Cerebellar cortex (tissue), 1 donor: ENCODE data around the gene GLDC.
"Not testable (repeated sequence)": the region's sequence is repeated elsewhere in the genome, so short reads cannot be mapped to it uniquely, and the experiment has no call there.

ENCODE experiments used
- DNase-seq: peaks from one replicate; pipeline ENCODE4 v3.0.0-alpha.2; 2015; ENCODE audit warnings: low spot score

The GLDC gene

DNA sequence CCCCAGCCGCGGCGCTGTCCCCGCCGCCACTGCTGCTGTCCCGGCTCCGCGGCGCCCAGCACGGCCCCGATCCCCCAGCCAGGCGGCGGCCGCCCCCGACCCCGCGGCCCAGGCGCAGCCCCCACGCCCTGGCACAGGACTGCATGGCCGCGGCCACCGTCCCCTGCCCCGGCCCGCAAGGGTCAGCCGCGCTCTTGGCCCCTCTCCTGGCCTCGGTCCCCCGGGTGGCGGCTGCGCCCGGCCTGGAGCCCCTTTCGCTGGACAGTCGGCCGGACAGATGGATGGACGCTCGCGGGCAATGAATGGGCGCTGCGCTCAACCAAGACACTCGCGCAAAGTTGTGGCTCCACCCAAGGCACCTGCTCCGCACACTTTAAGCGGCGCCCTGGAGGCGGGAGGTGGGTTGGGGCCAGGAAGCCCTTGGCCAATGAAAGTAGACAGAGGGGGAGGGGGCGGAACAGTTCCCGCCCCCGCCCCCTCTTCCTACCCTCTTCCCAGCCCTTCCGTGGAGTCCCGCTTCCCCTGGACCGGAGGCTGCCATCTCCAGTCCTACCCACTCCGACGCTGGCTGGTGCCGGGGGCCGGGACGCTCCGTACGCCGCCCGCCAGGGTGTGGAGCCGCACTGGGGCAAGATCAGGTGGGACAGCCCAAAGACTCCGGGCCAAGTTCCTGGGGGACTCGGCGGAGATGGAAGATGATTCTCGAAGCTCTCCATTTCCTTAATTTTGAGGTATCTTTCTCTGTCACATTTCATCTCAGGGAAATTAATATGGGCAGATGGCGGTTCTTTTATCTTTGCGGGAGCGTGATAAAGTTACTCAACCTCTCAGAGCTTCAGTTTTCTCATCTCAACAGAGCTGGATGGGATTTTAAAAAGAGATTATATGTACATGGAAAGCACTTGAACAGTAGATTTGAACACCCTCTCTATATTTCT is at the start of gene GLDC:
Gene GLDC, minus strand, starts transcription at position 375 of the 938 bp plus-strand sequence. Its CDS starts 230 bp downstream, at position 145.
- peak; percentile 82 for DNase-seq

DNA sequence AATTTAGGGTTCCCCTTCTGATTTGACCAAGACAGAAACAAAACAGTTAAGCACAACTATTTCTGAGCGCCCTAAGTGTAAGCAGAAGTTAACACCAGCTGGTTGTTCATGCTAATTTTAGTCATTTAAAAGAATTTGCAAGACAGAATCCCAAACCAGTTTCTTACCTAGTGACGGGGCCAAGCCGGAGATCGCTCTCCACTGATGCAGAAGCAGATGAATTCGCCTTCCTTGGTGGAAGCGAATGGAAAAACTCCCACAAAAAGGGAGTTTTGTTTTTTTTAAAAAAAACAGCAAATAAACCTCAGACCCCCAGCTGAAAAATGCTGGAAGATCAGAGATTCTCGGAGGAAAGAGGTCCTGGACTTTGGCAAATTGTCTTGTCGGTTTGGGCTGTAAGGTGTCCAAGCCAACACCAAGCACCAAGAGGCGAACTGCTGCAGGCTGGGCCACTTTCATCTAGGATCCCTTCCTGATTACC is 47.4 kb upstream of the GLDC start:
- DNase-seq: peak; percentile 14

DNA sequence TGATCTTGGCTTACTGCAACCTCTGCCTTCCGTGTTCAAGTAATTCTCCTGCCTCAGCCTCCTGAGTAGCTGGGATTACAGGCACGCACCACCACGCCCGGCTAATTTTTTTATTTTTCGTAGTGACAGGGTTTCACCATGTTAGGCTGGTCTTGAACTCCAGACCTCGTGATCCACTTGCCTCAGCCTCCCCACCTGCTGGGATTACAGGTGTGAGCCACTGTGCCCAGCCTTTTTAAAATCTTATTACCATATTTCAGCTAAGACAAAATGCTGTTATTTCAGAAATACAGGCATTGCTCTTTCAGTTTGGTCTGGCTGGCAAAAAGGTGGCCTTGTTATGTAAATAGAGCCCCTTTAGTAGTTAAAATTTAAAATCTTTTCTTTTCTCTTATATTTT is 46.9 kb upstream of the GLDC start:
- no peak for DNase-seq

DNA sequence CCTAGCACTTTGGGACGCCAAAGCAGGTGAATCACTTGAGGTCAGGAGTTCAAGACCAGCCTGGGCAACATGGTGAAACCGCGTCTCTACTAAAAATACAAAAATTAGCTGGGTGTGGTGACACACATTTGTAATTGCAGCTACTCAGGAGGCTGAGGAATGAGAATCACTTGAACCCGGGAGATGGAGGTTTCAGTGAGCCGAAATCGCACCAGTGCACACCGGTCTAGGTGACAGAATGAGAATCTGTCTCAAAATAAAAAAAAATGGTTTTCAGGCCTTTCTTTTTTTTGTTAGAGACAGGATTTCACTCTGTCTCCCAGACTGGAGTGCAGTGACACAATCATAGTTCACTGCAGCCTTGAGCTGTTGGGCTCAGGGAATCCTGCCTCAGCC is 45.1 kb upstream of the GLDC start:
- not testable (repeated sequence) for DNase-seq

DNA sequence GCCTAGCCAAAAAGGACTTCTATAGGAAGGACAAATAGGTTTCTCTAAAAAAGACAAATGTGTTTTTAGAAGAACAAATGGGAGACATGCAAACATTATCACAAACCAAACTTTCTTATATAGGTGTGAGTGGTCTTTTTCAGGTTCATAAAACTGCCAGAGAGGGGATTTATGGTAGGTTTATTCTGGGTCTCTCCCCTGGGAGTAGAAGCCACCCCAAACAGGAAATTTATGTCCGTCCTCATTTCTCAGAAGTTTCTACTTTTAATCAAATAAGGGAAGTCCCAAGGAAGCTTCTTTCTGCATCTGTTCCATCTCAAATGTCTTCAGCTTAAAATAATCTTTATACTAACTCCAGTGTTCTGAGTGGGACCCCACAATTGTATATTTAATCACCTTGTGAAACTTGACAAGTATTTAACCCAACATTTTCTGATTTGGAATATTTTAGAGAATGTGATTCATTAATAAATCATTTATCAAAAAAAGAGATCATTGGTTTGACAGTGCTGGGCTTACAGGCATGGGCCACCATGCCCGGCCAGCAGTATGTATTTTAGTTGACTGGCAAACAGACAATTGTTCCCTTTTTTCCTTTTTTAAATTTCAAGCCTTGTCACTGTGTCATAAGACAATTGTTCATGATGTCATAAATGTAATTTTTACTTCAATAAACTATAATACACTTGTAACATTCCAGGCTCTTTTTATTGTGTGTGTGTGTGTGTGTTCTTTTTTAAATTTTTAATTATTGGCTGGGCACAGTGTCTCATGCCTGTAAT is 44.6 kb upstream of the GLDC start:
- no peak for DNase-seq

DNA sequence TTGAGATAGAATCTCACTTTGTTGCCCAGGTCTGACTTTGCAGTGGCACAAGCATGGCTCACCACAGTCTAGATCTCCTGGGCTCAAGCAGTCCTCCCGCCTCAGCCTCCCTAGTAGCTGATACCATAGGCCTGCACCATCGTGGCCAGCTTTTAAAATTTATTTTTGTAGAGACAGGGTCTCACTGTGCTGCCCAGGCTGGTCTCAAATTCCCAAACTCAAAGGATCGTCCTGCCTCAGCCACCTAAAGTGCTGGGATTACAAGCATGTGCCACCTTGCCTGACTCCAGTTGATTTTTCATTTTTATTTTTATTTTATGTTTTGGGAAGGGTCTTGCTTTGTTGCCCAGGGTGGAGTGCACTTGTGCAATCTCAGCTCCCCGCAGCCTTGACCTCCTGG is 41.7 kb upstream of the GLDC start:
- DNase-seq: no peak

DNA sequence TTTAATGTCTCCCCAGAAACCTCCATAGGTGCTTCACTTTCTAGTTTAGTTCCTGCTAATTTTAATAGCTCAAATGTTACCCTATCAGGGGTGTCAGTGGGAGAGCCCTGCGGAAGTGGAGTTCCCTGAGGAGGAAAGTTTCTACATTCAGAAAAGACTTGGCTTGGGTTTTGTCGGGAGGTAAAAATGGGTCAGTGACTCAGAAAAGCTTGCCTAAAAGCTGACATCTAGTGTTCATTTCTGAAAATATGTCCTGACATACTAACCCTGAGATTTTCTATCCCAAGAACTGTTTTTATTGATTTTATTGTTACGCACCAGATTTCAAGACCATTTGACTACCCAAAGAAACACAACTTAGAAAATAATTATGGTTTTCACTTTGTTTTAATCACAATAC is 40.9 kb upstream of the GLDC start:
- DNase-seq: peak; percentile 54

DNA sequence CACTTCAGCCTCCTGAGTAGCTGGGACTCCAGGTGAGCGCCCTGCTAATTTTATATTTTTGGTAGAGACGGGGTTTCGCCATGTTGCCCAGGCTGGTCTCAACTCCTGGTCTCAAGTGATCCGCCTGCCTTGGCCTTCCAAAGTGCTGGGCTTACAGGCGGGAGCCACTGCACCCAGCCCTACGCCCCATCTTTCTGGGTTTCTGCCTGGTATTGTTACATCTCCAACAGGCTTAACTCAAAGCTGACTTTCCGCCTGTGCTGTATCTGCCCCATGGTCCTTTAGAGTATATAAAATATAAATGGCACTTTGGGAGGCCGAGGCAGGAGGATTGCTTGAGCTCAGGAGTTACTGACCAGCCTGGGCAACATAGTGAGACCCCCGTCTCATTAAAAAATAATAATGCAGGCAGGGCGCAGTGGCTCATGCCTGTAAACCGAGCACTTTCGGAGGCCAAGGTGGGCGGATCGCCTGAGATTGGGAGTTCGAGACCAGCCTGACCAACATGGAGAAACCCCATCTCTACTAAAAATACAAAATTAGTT is 36.5 kb upstream of the GLDC start:
- DNase-seq: no peak

DNA sequence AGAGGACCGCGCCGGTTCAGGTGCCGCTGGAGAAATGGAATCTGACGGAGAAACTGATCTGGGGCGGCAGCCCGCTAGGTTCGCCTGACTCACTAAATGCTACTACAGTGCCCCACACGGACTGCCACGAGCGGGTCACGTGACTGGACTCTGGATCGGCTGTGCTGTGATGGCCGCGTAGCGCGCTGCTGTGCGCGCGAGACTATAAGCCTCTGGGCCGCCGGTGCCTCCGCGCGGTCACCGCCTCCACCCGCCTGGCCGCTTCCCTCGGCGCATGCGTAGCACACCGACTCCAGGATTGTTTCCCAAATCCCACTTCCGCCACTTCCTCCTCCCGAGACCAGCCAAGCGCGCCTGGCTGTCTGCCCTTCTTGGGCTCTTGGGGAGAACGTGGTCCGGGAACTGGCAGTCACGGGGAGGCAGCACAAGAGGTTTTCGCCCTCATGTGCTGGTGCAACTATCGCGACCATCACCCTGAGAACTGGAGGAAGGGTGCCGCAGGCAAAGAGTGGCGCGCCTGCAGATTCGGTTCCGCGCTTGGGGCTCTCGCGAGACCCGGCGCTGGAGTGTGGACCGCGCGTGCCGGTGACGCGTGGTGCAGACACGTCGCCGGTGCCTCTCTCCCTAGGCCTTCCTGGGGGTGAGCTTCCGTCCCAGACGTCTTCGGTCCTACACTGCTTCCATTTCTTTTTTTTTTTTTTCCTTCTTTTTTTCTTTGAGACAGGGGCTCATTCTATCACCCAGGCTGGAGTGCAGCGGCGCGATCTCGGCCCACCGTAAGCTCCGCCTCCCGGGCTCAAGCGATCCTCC is 35.8 kb upstream of the GLDC start:
- peak; percentile 96 for DNase-seq

DNA sequence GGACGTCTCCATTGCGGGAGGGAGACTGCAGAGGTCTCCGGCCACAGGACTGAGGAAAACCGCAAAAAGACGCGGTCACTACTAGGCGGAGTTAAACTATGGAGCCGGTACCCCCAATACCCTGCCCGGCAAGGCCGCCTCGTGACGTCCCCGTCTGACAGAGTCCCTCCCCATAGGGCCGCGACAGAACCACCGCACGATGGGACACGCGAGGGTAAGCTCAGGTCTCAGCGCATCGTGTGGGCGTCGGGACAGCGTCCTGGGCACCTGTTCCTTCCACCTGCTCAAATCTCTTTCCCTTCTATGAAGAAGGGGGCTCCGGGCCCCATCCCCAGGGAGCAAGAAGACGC is 35.2 kb upstream of the GLDC start:
- DNase-seq: no peak

DNA sequence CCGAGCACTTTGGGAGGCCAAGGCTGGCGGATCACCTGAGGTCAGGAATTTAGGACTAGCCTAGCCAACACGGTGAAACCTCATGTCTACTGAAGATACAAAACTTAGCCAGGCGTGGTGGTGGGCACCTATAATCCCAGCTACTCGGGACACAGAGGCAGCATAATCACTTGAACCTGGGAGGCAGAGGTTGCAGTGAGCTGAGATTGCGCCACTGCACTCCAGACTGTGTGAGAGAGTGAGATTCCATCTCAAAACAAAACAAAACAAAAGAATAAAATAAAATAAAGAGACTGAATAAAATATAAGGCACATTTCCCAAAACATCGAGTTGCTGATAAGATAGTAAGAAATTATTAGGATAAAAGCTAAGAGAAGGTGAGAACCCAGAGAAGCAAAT is 32.3 kb upstream of the GLDC start:
- DNase-seq: no peak

DNA sequence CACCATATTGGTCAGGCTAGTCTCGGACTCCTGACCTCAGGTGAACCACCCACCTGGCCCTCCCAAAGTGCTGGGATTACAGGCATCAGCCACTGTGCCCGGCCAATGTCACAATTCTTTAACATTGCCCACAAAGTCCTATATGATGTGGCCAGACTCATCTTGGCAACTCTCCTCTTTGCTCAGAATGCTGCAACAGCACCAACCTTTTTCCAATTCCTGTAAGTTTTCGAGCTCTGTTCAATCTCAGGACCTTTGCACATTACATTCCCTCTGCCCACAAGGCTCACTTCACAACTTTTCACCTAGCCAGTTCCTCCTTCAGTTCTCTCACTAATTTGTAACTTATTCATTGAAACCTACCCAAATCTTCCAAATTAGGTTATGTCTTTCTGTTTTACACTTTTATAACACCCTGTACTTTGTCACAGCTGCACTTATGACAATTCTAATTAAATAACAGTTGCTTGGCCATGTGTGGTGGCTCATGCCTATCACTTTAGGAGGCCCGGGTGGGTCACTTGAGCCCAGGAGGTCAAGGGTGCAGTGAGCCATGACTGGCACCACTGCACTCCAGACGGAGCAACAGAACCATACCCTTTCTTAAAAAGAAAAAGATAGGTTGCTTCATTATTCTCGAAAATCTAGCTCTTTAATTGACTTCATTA is 30.9 kb upstream of the GLDC start:
- DNase-seq: no peak

DNA sequence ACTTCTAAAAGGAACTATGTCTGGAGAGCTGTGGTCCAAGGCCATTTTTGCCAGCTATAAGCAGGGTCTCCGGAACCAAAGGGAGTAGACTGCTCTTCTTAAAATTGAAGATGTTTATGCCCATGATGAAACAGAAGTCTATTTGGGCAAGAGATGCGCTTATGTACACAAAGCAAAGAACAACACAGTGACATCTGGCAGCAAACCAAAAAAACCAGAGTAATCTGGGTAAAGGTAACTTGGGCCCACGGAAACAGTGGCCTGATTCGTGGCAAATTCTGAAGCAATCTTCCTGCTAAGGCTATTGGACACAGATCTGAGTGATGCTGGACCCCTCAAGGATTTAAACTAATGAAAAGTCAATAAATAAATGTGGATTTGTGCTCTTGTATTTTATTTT is 29.7 kb upstream of the GLDC start:
- DNase-seq: no peak

DNA sequence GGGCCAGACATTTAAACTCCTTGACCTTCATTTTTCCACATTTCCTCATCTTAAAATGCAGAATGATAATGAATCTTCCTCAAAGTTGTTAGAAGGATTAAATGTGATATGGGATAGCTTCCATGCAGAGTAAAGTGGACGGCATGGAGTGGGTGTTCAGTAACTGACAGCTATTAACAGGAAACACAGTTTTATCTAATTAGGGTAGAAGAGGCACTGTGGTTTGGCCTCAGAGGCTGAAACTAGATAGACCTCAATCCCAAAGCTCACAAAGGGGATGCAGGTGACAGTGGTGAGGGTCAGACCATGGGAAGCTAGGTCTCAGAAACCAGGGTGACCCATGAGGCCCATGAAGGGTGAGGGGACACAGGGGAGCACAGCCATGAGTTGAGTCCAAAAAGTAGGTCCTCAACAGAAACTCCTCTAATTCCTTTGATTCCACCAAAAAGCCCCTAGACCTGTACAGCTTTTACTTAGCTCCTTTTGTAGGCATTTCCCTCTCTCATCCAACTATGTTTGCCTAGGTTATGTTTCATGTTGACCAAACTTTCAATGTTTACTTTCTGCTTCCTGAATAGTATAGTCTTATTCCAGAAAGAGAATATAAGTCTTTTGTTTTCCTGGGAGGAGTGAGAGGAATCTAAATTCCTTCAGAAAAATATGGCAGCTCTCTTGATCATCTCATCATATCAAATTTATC is 27.9 kb upstream of the GLDC start:
- no peak for DNase-seq

DNA sequence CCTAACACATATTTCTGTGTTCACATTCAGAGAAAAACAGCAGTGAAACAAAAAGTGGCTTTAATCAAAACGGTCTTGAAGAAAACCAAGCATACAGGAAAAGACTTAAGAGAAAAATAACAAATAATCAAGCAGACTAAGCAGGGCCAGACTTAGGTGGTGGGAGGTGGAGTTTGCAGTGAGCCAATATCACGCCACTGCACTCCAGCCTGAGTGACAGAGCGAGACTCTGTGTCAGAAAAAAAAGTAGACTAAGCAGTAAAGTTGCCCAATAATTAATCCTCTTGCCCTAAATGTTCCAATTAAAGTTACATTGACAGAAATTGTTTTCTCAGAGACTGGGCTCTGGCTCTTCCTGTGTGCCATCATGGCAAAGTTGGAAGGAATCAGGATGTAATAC is 26.6 kb upstream of the GLDC start:
- DNase-seq: no peak

DNA sequence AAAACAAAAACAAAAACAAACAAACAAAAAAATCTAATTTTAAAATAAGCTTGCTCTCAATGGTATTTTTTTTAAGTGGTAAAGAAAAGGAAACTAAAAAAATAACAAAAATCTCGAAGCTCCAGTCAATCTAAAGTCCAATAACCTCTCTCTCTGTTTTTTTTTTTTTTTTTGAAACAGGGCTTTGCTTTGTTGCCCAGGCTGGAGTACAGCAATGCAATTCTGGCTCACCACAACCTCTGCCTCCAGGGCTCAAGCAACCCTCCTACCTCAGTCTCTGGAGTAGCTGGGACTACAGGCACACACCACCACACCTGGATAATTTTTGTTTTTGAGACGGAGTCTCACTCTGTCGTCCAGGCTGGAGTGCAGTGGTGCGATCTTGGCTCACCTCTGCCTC is 25.9 kb upstream of the GLDC start:
- DNase-seq: no peak

DNA sequence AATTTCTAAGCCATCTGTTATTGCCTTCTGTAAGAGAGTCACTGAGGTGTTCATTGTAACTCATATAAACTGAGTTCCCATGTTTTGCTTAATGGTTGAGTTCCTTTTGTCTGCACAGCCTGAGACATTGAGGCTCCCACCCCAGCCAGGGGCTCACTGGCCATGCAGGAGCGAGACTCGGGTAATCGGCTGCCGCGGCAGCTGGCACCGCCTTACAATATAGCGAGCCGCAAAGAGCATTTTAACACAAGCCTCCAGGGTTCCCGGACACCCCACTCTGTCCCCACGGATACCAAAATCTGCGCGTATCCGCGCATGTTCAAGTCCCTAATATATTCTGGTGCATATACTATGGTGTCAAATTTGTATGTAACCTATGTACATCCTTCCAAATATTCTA is 24.4 kb upstream of the GLDC start:
- no peak for DNase-seq

DNA sequence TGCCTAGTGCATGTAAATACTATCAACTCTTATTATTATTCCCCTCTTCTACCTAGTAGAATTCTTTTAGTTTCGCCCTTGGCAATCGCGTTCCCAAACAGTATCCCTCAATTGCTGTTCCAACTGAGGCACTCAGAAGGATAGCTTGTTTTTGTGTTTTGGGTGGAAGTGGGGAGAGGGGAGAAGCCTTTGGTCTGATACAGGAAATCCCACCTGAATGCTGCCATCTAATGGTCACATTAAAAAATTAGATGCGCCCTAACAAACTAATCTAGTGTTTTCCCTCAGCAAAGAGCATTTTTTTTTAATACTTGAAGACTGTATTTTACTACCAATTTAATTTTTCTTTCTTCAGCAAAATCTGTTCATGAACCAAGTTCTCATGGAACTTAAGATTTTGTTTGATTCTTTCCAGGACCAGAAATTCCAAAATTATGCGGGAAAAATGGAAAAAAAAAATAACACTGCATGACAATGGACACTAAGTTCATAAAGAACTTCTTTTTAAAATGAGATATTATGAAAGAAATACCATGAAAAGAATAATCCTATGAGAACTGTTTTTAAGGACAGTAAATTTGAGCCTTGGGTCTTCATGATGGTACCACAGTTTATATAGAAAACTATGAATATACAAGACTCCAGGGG is 22.2 kb upstream of the GLDC start:
- DNase-seq: peak; percentile 55

DNA sequence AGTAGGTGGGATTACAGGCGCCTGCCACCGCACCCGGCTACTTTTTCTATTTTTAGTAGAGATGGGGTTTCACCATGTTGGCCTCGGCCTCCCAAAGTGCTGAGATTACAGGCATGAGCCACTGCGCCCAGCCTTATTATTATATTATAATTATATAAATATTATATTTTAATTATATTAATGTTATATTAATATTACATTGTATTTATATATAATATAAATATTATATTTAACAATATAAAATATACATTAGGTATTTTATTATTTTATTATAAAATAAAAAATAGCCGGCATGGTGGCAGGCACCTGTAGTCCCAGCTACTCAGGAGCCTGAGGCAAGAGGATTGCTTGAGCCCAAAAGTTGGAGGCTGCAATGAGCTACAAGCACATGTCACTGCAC is 21.6 kb upstream of the GLDC start:
- no peak for DNase-seq

DNA sequence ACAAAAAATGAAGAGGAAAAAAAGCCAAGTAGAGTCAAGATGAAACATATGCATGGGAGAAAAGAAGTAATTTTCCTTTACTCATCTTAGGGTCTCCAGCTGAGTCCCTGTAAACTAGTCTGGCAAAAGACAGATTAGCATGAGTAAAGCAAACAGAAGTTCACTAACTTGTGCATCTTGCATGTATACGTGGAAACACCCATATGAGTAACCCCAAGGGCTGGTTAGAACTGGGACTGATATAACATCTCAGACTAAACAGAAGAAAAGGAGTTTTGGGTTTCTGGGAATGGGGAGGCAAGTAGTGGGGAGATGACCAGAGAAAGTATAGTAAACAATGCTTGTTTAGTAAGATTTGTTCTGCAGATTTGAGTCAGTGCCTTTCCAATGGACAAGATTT is 20.1 kb upstream of the GLDC start:
- DNase-seq: no peak
